NCI-H2029 (cell line): ENCODE results near the gene HOXD11.

ENCODE experiments used
- DNase-seq: peaks from one replicate; lab custom pipeline; 2025; lab: John Stamatoyannopoulos, UW

The HOXD11 gene

DNA sequence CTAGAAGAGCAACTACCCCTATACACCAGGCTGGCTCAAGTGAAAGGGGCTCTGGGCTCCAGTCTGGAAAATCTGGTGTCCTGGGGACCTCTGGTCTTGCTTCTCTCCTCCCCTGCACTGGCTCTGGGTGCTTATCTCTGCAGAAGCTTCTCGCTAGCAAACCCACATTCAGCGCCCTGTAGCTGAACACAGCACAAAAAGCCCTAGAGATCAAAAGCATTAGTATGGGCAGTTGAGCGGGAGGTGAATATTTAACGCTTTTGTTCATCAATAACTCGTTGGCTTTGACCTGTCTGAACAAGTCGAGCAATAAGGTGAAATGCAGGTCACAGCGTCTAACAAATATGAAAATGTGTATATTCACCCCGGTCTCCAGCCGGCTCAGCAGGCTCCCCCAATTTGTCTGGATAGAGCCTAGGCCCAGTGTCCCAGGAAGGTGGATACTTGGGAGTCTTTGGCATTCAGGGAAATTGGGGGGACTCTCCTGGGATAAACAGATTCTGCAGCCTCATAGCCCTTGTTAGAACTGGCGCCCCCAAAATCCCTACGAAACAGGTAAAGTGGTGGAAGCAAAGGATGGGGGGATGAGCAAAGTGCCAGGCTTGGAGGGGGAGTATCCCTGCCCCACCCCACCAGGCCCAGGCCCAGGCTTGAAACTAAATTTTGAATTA lies 41.8 kb downstream of the HOXD11 start:
- no peak for DNase-seq

DNA sequence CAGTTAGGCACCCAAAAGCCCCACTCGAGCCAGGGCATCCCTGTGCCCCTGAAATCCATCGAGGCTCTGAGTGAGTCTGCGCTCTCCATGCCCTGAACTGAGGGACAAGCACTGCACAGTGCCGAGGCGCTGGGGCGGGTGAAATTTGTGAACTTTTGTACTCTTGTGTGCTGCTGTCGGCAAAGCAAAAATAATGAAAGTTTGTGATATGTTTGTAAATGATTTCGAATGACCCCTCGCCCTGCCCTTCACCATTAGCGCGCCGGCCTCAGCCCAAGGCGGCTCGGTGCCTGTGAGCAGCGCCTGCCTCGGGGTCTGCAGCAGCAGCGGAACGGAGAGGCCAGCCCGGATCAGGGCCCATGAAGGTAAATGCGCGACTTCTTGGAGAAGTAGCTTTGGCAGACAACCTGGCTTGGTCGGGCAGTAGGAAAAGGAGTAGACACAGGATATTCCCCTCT lies 42.4 kb downstream of the HOXD11 start:
- no peak for DNase-seq

DNA sequence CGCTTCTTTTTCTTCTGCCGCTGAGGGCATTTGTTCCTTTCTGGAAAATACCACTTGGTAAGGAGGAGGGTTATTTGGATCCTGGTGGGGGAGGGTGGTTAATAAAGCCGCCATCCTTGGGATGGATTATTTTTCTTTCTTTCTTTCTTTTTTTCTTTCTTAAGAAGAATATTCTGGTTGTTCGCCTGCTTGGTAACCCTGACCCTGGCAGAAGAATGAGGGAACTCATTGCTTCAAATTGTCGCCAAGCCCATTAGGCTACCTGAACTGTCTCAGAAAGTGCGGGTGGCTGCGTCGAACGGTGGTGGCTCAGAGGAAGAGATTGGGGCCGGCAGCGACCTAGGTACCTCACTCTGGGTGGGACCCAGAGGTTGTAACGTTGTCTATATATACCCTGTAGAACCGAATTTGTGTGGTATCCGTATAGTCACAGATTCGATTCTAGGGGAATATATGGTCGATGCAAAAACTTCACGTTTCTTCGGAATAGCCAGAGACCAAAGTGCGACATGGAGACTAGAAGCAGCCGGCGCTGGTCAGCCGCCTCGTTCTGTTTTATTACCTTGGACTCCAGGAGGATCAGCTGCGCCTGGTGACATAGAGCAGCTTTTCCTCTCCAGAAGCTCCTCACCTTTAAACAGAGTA lies 43.0 kb downstream of the HOXD11 start:
- DNase-seq: no peak

DNA sequence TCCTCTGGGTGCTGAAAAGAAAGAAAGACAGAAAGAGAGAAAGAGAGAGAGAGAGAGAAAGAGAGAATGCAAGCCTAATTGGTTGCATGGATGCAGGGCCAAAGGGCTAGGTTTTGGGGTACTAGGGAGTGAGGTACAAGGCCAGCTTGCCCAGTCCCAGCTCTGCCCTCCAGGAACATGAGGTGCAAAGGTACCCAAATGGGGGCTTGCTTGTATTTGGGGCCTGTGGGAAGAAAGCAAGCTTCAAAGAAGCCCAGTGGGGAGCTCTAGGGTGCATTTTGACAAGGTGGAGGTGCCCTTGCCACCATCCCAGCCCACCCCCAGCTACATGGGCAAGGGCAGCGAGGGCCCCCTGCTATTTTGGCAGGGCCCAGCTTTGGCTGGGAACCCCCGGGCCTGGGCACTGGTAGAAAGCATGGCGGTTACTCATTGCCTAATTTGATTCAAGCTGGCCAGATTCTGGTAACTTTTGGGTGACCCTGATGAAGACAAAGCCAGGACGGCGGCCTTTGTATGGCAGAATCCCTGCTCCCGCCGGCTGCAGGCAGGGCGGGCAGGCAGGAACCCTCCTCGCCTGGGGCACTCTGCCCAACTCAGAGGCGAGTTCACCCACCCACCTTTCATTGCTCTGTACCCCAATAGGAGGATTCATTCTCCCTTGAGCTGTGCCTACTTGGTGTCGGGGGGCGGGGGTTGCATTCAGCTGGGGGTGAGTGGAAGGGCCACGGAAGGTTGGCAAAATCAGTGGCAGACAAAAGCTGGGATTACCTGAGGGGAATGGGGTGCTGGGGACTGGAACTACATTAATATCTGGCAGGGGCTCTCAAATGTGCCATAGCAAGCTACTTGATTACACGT lies 43.7 kb downstream of the HOXD11 start:
- DNase-seq: no peak

DNA sequence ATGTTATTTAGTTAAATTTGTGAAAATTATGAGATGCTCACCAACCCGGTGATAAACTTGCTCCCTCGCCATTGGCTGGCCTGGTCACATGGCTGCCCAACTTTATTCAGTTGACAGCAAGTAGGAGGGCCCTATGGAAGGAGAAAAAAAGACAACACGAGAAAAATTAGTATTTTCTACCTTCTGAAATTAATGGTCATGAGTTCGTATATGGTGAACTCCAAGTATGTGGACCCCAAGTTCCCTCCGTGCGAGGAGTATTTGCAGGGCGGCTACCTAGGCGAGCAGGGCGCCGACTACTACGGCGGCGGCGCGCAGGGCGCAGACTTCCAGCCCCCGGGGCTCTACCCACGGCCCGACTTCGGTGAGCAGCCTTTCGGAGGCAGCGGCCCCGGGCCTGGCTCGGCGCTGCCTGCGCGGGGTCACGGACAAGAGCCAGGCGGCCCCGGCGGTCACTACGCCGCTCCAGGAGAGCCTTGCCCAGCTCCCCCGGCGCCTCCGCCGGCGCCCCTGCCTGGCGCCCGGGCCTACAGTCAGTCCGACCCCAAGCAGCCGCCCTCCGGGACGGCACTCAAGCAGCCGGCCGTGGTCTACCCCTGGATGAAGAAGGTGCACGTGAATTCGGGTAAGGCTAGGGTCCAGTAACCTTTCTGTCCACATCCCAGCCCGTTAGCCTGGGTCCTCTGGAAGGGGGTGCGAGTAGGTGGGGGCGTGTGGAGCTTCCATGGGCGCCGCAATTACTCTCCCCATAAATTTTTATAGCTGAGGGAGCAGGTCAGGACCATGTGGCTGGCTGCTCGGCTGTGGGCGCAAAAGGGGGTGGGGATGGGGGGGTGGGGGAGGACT lies 44.6 kb downstream of the HOXD11 start, which contains the start of gene HOXD4:
TSS of gene HOXD4 (plus strand) at position 109 of the 846 bp plus-strand sequence. CDS start at position 193, 84 bp downstream.
- DNase-seq: no peak

GRCh38 chr2:176152350-176153181 lies 45.5 kb downstream of the HOXD11 start:
- no peak for DNase-seq

DNA sequence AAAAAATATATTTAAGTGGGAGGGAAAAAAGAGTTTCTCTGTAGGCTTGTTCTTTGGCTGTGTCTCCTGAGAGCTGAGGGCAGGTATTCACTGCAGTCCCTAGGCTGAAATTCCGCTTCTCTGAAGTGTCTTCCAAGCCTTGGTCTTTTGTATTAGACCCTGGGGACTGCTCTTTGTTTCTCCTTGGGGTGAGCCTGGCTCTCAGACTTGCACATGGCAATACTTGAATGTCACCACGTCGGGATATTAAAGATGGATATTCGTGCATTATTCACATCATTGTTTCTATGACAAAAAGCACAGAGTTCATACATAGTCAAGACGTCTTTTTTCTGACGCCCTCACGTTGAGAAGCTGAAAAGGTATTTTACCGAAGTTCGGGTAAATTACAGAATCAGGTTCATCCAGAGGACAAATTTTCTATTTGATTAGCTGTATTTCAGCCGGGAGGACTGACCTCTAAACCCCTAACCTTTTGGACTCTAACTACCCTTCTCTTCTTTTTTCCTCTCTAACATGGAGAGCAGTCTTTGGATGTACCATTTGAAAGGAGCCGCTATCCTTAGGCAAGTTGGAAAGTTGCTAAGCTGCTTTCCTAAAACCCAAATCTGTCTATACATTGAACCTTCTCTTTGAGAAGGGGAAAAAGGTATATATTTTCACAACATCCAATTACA lies 47.6 kb downstream of the HOXD11 start:
- no peak for DNase-seq

DNA sequence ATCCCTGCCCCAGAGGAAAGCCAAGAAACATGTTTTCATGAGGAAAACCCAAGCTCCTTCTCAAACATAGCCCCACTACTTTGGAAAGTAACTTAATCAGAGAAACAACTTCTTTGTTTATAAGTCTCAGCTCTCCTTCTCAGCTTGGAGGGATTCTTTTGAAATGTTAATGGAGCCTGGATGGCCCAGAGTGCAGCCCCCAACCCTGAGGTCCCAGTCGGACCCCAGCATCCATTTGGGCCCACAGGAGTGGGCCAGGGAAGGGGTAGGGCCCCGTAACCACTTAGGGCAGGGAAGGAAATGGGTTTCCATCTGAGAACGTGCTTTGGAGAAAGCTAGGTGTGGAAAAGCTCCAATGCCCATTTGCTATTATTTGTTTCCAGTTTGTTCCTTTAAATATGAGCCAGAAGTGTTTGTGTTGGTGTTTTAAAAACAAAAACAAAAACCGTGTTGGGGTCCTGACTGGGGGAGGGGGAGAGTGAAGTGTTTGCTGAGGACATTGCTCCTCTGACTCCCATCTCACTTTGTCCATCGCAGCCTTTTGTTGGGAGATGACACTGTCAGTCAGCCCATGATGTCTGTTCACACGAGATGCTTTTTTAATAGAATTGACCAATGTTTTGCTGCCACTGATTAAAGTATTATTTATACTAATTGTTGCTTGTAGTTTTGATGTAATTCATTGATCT lies 48.4 kb downstream of the HOXD11 start:
- DNase-seq: no peak

DNA sequence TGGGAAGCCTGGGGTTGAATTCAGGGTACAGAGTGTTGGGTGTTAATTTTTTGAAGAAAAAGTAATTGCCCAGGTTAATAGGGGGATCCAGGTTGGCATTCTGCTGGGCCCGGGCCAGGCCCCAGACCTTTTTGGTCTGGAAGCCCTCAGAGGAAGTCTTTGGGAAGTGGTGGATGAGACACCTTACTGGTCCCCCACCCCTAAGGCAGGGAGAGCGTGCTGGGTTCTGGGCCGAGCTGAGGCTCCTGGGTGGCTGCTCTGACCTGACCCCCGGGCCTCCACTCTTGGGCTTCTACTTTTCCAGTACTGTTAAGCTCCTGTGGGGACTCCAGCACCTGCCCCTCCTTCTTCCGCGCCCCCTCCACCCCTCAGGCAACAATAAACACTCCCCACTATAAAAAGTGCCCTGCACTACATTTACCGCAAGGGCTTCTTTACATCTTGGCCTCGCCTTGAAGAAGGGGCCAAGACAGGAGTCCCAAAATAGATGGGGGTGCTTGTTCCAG lies 49.3 kb downstream of the HOXD11 start:
- no peak for DNase-seq

DNA sequence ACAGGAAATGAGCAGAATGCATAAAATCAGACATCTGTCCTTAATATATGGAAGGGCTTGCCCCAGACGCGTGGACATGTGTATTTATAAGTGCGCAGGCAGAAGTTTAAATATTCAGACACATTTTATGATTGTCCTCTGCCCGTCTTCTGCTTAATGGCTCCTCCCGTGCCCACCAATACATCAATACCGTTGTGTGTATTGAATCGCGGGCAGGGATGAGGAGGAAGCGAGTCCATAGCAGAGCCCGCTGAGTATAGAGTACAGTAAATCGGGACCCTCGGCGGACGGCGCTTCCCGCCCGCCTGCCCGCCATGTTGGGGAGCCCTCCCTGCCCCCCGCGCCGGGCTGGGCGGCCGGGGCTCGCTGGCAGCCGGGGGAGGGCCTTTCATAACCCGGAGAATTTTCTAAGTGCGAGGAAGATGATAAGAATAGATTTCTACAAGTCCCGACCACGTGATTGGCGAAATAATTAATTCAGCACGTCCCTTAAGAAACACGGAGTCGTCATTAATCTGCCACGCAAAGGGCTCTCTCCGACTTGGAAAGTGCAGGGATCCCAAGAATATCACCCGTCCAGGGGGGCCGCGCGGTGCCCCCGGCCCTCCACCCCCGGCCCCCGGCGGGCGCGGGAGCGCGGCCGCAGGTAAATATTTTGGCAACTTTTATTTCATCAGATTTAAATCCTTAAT lies 49.9 kb downstream of the HOXD11 start, which contains the start of gene HOXD3:
TSS of gene HOXD3 (plus strand) at position 501 of the 692 bp plus-strand sequence. CDS start 11,808 bp downstream, outside the sequence.
- DNase-seq: no peak

- peak; percentile 42 for DNase-seq
Observed at GRCh38 chr2:176157499-176158185, 50.6 kb downstream of the HOXD11 start.

- DNase-seq: no peak
Observed at GRCh38 chr2:176158186-176158591, 51.1 kb downstream of the HOXD11 start.

DNA sequence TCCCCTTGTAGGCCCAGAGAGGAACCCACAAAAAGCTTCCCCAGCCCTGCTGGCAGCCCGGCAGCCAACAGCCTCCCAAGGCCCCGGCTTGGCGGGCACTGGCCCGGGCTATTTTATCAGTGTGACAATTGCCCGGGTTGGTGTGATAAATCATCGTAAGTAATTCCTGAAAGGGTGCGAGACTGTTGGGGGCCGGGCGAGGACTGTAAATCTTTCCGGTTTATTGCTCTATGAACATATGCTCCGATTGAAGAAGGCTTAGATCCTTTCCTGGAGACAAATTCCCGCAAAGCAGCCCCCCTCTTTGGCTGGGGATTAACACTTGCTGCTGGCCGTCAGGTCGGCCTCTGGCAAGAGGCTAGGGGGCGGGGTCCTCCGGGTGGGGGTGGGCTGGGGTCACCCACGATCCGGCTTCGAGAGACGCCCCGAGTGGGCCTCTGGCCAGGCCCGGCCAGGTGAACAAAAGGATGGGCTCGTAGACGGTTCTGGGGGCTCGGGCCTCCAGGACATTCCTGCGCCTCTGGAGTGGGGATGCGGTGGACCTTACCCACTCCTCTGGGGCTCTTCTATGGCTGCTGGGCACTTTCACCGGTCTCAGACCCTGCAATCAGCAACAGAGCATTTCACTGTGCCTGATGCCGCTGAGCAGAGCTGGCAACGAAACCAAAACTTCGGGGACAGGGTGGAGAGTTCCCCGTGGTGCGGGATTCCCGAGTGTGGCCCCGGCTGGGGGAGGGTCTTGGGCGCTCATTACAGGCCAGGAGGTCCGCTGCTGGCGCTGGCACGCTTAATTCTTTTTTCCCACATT lies 52.0 kb downstream of the HOXD11 start:
- no peak for DNase-seq
